IMR-90 (cell line): Measurements from ENCODE around the gene DUT. TPM values are rescaled to one million over a fixed set of nuclear protein-coding genes. Genes with fewer than 3 reads are reported as not detected.

Experiments used
- ATAC-seq: fragments of 200-7000 bp; cut with Tn5 transposase; 2 replicates; pipeline ENCODE4 v1.9.1; 2020; ENCODE audit warnings: low read depth, mild to moderate bottlenecking, moderate library complexity
- BruUV-seq: library from RNA; stranded (reverse); fragments of 400-500 nt; replicated peaks from 2 replicates; lab custom pipeline; 2021; lab: Mats Ljungman, UMichigan
- CTCF ChIA-PET: fragments of 300-600 bp; formaldehyde crosslinking; extraction: SDS; loops from one replicate; lab custom pipeline; 2021; ENCODE audit warnings: antibody characterized with exemption; lab: Yijun Ruan, JAX
- POLR2A ChIA-PET: fragments of 300-600 bp; sonication (Branson Sonifier 250); formaldehyde crosslinking; loops from one replicate; lab custom pipeline; 2022; ENCODE audit warnings: antibody characterized with exemption; ENCODE audit not compliant: unreplicated experiment; lab: Charles Lee
- DNase-seq: peaks from one replicate; pipeline ENCODE4 v3.0.0; 2013
- H2AFZ ChIP-seq: replicated peaks from 2 replicates; pipeline ENCODE3; 2013; ENCODE audit warnings: low read length, mild to moderate bottlenecking; ENCODE audit not compliant: poor library complexity
- H2AK5ac ChIP-seq: 2 replicates; pipeline ENCODE4 v1.6.1; 2013; ENCODE audit warnings: low read depth, low read length, inconsistent platforms
- H2AK9ac ChIP-seq: replicated peaks from 2 replicates; pipeline ENCODE3; 2013; ENCODE audit warnings: mild to moderate bottlenecking, low read depth, low read length, moderate library complexity; ENCODE audit not compliant: poor library complexity
- H2BK120ac ChIP-seq: 2 replicates; pipeline ENCODE4 v1.6.1; 2013; ENCODE audit warnings: low read depth, low read length, inconsistent platforms
- H2BK15ac ChIP-seq: 3 replicates; pipeline ENCODE4 v1.6.1; 2013; ENCODE audit warnings: low read depth, low read length, inconsistent platforms
- H2BK20ac ChIP-seq: 2 replicates; pipeline ENCODE4 v1.6.1; 2013; ENCODE audit warnings: low read depth, mild to moderate bottlenecking, inconsistent platforms, low read length, moderate library complexity
- H2BK5ac ChIP-seq: 2 replicates; pipeline ENCODE4 v1.6.1; 2013; ENCODE audit warnings: mild to moderate bottlenecking, low read depth, low read length, inconsistent platforms; ENCODE audit not compliant: poor library complexity, severe bottlenecking
- H3K14ac ChIP-seq: replicated peaks from 2 replicates; pipeline ENCODE4 v1.6.1; 2013; ENCODE audit warnings: low read depth, low read length, inconsistent platforms
- H3K18ac ChIP-seq: 2 replicates; pipeline ENCODE4 v1.6.1; 2013; ENCODE audit warnings: low read depth, low read length, control low read depth
- H3K23ac ChIP-seq: 2 replicates; pipeline ENCODE4 v1.6.1; 2013; ENCODE audit warnings: low read depth, low read length, inconsistent platforms
- H3K27ac ChIP-seq: 2 replicates; pipeline ENCODE4 v1.5.1; 2013; ENCODE audit warnings: mild to moderate bottlenecking, control low read depth, low read length; ENCODE audit not compliant: insufficient read depth
- H3K27me3 ChIP-seq: 2 replicates; pipeline ENCODE4 v1.6.1; 2013; ENCODE audit warnings: low read length; ENCODE audit not compliant: control insufficient read depth, insufficient read depth
- H3K36me3 ChIP-seq: 2 replicates; pipeline ENCODE4 v1.6.1; 2013; ENCODE audit warnings: low read length, mixed read lengths; ENCODE audit not compliant: control insufficient read depth, insufficient read depth
- H3K4ac ChIP-seq: 2 replicates; pipeline ENCODE4 v1.6.1; 2013; ENCODE audit warnings: low read depth, low read length, inconsistent platforms
- H3K4me1 ChIP-seq: 2 replicates; pipeline ENCODE4 v1.6.1; 2013; ENCODE audit warnings: low read length, mixed read lengths; ENCODE audit not compliant: control insufficient read depth, insufficient read depth
- H3K4me2 ChIP-seq: 2 replicates; pipeline ENCODE4 v1.6.1; 2013; ENCODE audit warnings: low read depth, mild to moderate bottlenecking, control low read depth, low read length, moderate library complexity
- H3K4me3 ChIP-seq: 2 replicates; pipeline ENCODE4 v1.5.1; 2013; ENCODE audit warnings: low read depth, mild to moderate bottlenecking, control low read depth, low read length, moderate library complexity; ENCODE audit not compliant: insufficient read depth
- H3K56ac ChIP-seq: 2 replicates; pipeline ENCODE4 v1.6.1; 2013; ENCODE audit warnings: low read length, inconsistent platforms; ENCODE audit not compliant: insufficient read depth; ENCODE audit errors: extremely low read depth
- H3K79me1 ChIP-seq, 2 experiments: 2 replicates each; pipeline ENCODE4 v1.6.1; 2013; ENCODE audit warnings: low read length in 2 of 2, inconsistent platforms in 1 of 2, low read depth in 1 of 2
- H3K9ac ChIP-seq: 2 replicates; pipeline ENCODE4 v1.6.1; 2013; ENCODE audit warnings: low read depth, low read length, control low read depth
- H3K9me1 ChIP-seq: 2 replicates; pipeline ENCODE4 v1.6.1; 2013; ENCODE audit warnings: low read length, inconsistent platforms; ENCODE audit not compliant: insufficient read depth
- H3K9me3 ChIP-seq: 2 replicates; pipeline ENCODE4 v1.6.1; 2013; ENCODE audit warnings: low read length; ENCODE audit not compliant: control insufficient read depth, insufficient read depth
- H4K20me1 ChIP-seq: 2 replicates; pipeline ENCODE4 v1.6.1; 2013; ENCODE audit warnings: low read length, inconsistent platforms; ENCODE audit not compliant: insufficient read depth
- H4K5ac ChIP-seq: 2 replicates; pipeline ENCODE4 v1.6.1; 2013; ENCODE audit warnings: mild to moderate bottlenecking, low read depth, low read length, control low read depth
- H4K8ac ChIP-seq, 2 experiments: 2 replicates each; pipeline ENCODE4 v1.6.1; 2013; ENCODE audit warnings: low read depth in 2 of 2, low read length in 2 of 2, control low read depth in 1 of 2, inconsistent platforms in 1 of 2
- H4K91ac ChIP-seq: 2 replicates; pipeline ENCODE4 v1.6.1; 2013; ENCODE audit warnings: low read depth, low read length, inconsistent platforms; ENCODE audit not compliant: insufficient read depth
- BHLHE40 ChIP-seq: fragments of 150-350 bp; IDR thresholded peaks from 2 replicates; pipeline ENCODE4 v1.6.1; 2016; ENCODE audit warnings: mild to moderate bottlenecking, low read depth, low read length
- CEBPB ChIP-seq: IDR thresholded peaks from 2 replicates; pipeline ENCODE4 v1.6.1; 2012; ENCODE audit warnings: low read depth, low read length, improper control_type of control experiment
- ELK1 ChIP-seq: fragments of 150-350 bp; IDR thresholded peaks from 2 replicates; pipeline ENCODE4 v1.6.1; 2016; ENCODE audit warnings: low read depth, mild to moderate bottlenecking, low read length, moderate library complexity, borderline replicate concordance
- NFE2L2 ChIP-seq: fragments of 150-350 bp; IDR thresholded peaks from 2 replicates; pipeline ENCODE4 v1.6.1; 2016; ENCODE audit warnings: low read depth, mild to moderate bottlenecking, low read length
- RAD21 ChIP-seq: IDR thresholded peaks from 2 replicates; pipeline ENCODE4 v1.6.1; 2012; ENCODE audit warnings: low read length, improper control_type of control experiment
- RCOR1 ChIP-seq: IDR thresholded peaks from 2 replicates; pipeline ENCODE4 v1.6.1; 2012; ENCODE audit warnings: mild to moderate bottlenecking, low read length, improper control_type of control experiment; ENCODE audit not compliant: insufficient replicate concordance
- WGBS, 2 experiments: methylation state at CpG; one replicate each; pipeline versions ENCODE4 v1.1.5 to v1.1.7; 2013; ENCODE audit warnings: missing lambda C conversion rate in 2 of 2; ENCODE audit not compliant: insufficient read length in 1 of 2; ENCODE audit errors: extremely low coverage in 2 of 2; 5-methylcytosine and 5-hydroxymethylcytosine counted together
- dilution Hi-C: fragments of 300-500 bp; cut with HindIII; formaldehyde crosslinking; loops from one replicate; pipeline ENCODE4 v1.14.3; 2018; ENCODE audit warnings: low sequenced_read_pairs; ENCODE audit not compliant: unreplicated experiment
- in situ Hi-C: fragments of 300-500 bp; cut with MboI; formaldehyde crosslinking; loops from 3 replicates; pipeline ENCODE4 v1.14.3; 2019; ENCODE audit warnings: low sequenced_read_pairs, inconsistent platforms, mixed read lengths
- intact Hi-C: fragments of 100-400 bp; cut with micrococcal nuclease; formaldehyde crosslinking; loops from 2 replicates; pipeline ENCODE4 v1.10.0; 2022
- polyA plus RNA-seq, 3 experiments: library from polyadenylated mRNA; depleted of rRNA; stranded (reverse); fragments of >200 nt; gene quantifications; 2 replicates each; pipeline ENCODE4 v1.2.3, GENCODE V29; 2012; ENCODE audit warnings: low replicate concordance in 1 of 3
- total RNA-seq: library from RNA; depleted of rRNA; stranded (reverse); fragments of >200 nt; gene quantifications from 2 replicates; pipeline ENCODE4 v1.2.3, GENCODE V29; 2012

The DUT gene
- total and polyA plus RNA-seq, 2 of the 4 experiments (the other 2 are of a cell fraction), result 18.8 to 36.4 TPM

GRCh38 chr15:48391950-48392349 lies 60.7 kb downstream of the DUT start:
- H3K4me1 ChIP-seq, result peaks cover 22% of the 10 kb centered on the region
- H3K56ac ChIP-seq, result no peak overlapping the region
- POLR2A ChIA-PET, result interaction anchor here (0.6 kb wide), 1 partner anchor 30 kb away, joined by 7 read pairs; no protein-coding TSS in a partner anchor
- WGBS, 2 experiments, result no CpG with 5 or more reads among the region's 2 CpGs
- H3K4ac ChIP-seq, result peak overlapping the region; percentile 31
- H3K18ac ChIP-seq, result no peak overlapping the region
- H3K79me1 ChIP-seq, result no peaks in the 10 kb centered on the region
- no peak overlapping the region for H4K5ac ChIP-seq
- dilution Hi-C loops, result no loop called here
- DNase-seq (no peak), ATAC-seq (no peak)
- no peaks in the 10 kb centered on the region for H3K9me3 ChIP-seq
- H2AK9ac ChIP-seq, result no peak overlapping the region
- H3K27me3 ChIP-seq, result no peaks in the 10 kb centered on the region
- H4K91ac ChIP-seq, result no peak overlapping the region
- CTCF ChIA-PET, result no interaction called here
- no peak overlapping the region for H3K27ac ChIP-seq
- H2BK120ac ChIP-seq, result peak overlapping the region; percentile 37; the same call in 1 of the 2 replicates
- no peak overlapping the region for H2BK20ac ChIP-seq
- no peak overlapping the region for H3K4me2 ChIP-seq
- peak overlapping the region; percentile 34 for H2AFZ ChIP-seq
- peak overlapping the region; percentile 31; the same call in 1 of the 2 replicates for H3K23ac ChIP-seq
- no peak overlapping the region for H2AK5ac ChIP-seq
- in situ Hi-C loops, result no loop called here
- no peak overlapping the region for H3K4me3 ChIP-seq
- peak overlapping the region in 1 of 2 experiments; percentile 20; a peak in 1 of 4 replicates for H4K8ac ChIP-seq
- no peaks in the 10 kb centered on the region for H3K36me3 ChIP-seq
- H3K9ac ChIP-seq, result no peak overlapping the region
- intact Hi-C loops, result no loop called here
- no peaks in the 10 kb centered on the region for H4K20me1 ChIP-seq
- H2BK15ac ChIP-seq, result peak overlapping the region; percentile 26; the same call in 1 of the 3 replicates
- TF ChIP-seq CEBPB (no peak), RAD21 (no peak), NFE2L2 (no peak), RCOR1 (no peak), ELK1 (no peak), BHLHE40 (no peak)
- no peak overlapping the region for H2BK5ac ChIP-seq
- H3K9me1 ChIP-seq, result peaks cover 33% of the 10 kb centered on the region
- peak overlapping the region; percentile 42; the same call in 1 of the 2 replicates for H3K14ac ChIP-seq
- no TSS peak for BruUV-seq
